Measurements from ENCODE around the gene RPS14. TPM values are rescaled to one million over a fixed set of nuclear protein-coding genes. Genes with fewer than 3 reads are reported as not detected.
"Not testable (repeated sequence)": the region's sequence is repeated elsewhere in the genome, so short reads cannot be mapped to it uniquely, and the experiment has no call there.

Gene RPS14
- polyA plus RNA-seq, 1 experiment, result 2,496 TPM

DNA sequence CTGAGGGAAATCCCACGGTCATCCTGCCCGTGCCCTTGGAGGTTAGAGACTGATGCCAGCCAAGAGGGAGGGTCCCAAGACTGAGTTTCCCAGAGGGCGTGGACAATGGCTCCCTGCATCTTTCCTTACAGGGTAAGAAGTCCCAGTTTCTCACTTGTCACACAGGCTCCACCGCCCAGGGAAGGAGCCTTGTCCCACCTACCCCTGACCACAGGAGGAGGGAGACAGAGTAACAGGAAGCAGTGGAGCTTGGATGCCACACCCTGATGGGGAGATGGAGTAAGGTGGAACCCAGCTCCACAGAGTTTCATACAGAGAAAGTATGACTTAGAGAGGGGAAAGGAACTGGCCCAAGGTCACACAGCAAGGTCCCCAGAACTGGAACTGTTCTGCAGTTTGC is 27.5 kb downstream of the RPS14 start:
- Histone ChIP-seq H3K4me3 (ENCODE audit: low read depth, low read length) (no peak overlapping the region), H3K27me3 (ENCODE audit: control insufficient read depth, insufficient read depth, low read length) (no peaks in the 10 kb centered on the region), H3K36me3 (ENCODE audit: control insufficient read depth, insufficient read depth, low read length) (no peaks in the 10 kb centered on the region)
- TF ChIP-seq, protein P1, sequence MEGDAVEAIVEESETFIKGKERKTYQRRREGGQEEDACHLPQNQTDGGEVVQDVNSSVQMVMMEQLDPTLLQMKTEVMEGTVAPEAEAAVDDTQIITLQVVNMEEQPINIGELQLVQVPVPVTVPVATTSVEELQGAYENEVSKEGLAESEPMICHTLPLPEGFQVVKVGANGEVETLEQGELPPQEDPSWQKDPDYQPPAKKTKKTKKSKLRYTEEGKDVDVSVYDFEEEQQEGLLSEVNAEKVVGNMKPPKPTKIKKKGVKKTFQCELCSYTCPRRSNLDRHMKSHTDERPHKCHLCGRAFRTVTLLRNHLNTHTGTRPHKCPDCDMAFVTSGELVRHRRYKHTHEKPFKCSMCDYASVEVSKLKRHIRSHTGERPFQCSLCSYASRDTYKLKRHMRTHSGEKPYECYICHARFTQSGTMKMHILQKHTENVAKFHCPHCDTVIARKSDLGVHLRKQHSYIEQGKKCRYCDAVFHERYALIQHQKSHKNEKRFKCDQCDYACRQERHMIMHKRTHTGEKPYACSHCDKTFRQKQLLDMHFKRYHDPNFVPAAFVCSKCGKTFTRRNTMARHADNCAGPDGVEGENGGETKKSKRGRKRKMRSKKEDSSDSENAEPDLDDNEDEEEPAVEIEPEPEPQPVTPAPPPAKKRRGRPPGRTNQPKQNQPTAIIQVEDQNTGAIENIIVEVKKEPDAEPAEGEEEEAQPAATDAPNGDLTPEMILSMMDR (IDR thresholded peaks at IDR 0.05; ENCODE audit: insufficient read depth, low read depth, low read length), result no peak
- CTCF ChIA-PET, result interaction anchor here (1.1 kb wide), 1 partner anchor 9 kb away, joined by 3 read pairs; the partner anchor contains the start of gene CD74
- no peak for DNase-seq (ENCODE audit: low read depth)
- POLR2A ChIA-PET, result no interaction called here

DNA sequence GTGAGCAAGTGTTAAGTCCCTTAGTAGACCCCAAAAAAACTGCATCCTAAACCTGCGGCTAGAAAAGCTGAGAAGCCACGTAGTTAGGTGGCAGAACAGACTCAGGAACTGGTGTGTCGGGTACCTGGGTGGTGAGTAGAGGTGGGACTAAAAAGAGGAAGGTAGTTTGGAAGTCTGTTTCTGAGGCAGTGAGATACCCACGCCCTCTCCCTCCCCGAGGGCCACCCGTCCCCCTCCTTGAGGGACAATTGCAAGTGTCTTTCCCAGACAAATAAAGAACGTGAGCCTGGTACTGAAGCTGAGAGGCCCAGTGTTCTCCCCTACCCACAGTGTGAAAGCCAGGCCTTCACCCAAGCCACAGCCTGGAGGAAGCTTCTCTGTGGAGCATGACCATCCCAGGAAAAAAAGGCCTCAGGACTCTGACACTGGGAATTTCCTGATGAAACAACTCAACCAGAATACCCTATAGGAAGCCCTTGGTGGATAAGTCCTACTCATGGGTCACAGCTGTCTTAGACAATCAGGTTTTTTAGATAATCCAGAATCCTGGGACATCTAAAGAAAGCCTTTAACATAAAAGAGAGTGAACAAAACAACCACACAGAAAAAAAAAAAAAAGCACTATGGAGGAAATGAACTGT is 29.8 kb downstream of the RPS14 start:
- CTCF ChIA-PET, result no interaction called here
- POLR2A ChIA-PET, result interaction anchor here (0.7 kb wide), 1 partner anchor 385 kb away, joined by 9 read pairs; no protein-coding TSS in a partner anchor
- no peaks in the 10 kb centered on the region for H3K36me3 ChIP-seq (ENCODE audit: control insufficient read depth, insufficient read depth, low read length)
- TF ChIP-seq, protein P1 (IDR thresholded peaks at IDR 0.05; ENCODE audit: insufficient read depth, low read depth, low read length), result no peak
- no peaks in the 10 kb centered on the region for H3K27me3 ChIP-seq (ENCODE audit: control insufficient read depth, insufficient read depth, low read length)
- H3K4me3 ChIP-seq (ENCODE audit: low read depth, low read length), result no peak overlapping the region
- no peak for DNase-seq (ENCODE audit: low read depth)

DNA sequence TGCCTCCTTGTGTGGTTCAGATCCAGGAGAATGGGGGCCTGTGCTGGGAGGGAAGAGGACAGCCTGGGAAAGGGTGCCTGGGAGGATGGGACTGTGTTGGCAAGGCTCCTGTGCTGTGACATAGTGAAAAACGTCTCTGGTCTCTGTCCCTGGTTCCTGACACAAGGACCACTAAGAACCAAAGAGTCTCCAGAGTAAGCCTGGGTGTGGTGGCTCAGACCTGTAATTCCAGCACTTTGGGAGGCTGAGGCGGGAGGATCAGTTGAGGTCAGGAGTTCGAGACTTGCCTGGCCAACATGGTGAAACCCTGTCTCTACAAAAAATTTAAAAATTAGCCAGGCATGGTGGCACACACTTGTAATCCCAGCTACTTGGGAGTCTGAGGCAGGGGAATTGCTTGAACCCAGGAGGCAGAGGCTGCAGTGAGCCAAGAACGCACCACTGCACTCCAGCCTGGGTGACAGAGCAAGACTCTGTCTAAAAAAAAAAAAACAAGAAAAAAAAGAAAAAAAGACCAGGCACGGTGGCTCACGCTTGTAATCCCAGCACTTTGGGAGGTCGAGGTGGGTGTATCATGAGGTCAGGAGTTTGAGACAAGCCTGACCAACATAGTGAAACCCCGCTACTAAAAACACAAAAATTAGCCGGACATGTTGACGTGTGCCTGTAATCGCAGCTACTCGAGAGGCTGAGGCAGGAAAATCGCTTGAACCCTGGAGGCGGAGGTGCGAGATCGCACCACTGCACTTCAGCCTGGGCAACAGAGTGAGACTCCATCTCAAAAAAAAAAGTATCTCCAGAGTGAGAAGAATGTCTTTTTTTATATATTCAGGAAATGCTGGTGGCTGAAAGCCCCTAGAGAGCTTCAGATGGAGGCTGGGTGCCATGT is 35.4 kb downstream of the RPS14 start:
- H3K4me3 ChIP-seq (ENCODE audit: low read depth, low read length); CTCF ChIA-PET; H3K27me3 ChIP-seq (ENCODE audit: control insufficient read depth, insufficient read depth, low read length); H3K36me3 ChIP-seq (ENCODE audit: control insufficient read depth, insufficient read depth, low read length); DNase-seq (ENCODE audit: low read depth); POLR2A ChIA-PET: not testable (repeated sequence)

DNA sequence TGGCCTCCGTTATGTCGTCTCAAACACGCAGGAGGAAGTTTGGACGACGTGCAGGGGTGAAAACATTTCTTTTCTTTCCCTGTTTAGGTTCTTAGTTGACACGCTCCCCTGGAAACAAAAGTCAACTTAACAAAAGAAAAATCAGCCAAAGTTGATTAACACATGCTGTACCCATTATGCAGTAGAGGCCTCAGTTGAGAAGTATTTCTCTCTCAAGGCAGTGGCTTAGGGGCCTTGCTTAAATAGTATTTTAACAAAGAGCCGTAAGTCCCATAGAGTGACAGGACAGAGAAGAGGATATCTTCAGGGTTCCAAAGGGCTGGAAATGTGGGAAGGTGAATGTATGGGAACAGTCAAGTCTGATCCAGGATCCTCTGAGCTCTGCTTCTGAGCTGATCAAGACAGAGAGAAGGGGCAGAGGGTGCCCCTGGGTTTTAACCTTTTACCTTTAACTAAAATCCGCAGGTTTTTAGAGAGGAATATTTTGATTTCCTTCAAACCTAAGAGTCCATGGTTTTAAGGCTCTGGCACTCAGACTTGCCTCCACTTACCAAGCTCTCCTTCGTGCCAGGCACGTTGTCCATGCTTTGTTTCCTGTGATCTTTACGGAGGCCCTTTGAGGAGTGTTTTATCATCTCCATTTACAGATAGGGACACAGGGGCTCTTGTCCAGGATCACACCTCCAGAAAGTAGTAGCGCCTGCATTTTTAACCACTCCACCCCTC is 36.2 kb downstream of the RPS14 start:
- POLR2A ChIA-PET, result no interaction called here
- TF ChIP-seq, protein P1 (IDR thresholded peaks at IDR 0.05; ENCODE audit: insufficient read depth, low read depth, low read length), result no peak
- no peak for DNase-seq (ENCODE audit: low read depth)
- no peaks in the 10 kb centered on the region for H3K27me3 ChIP-seq (ENCODE audit: control insufficient read depth, insufficient read depth, low read length)
- H3K36me3 ChIP-seq (ENCODE audit: control insufficient read depth, insufficient read depth, low read length), result no peaks in the 10 kb centered on the region
- H3K4me3 ChIP-seq (ENCODE audit: low read depth, low read length), result no peak overlapping the region
- CTCF ChIA-PET, result interaction anchor here (1.1 kb wide), 1 partner anchor 9 kb away, joined by 3 read pairs; no protein-coding TSS in a partner anchor

DNA sequence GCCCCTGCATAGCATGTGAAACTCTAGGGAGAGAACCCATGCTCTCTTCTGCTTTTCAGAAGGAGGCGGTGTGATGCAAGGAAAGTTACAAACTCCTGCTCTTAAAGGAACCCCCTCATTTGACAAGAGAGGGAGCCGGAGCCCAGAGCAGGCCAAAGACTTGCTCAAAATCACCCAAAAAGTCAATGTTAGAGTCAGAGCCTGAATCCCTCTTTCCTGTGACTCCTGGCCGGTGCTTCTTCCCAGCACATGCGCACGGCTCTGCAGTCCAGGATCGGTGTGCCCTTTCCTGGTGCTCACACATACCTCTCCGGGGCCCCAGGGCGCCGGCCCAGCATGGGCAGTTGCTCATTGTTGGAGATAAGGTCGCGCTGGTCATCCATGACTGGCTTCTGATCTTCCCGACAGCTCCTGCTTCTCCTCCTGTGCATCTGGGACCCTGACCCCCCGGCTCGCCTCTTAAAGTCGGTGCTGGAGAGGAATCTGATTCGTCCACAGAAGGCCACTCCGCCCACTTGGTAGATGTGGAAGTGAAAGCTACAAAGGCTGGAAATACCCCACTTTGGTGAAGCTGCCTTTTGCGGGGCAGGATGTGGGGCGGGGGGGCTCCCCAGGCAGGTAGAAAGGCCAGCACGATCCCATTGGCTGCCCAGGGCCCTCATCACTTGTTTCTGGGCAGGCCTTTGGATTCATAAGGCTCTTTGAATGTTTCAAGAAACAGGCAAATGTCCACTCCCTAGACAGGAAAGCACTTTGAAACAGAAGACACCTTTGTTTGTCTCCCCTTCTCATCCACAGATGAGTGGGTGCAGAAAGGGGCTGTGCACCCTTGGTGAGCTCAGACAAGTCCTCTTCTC is 37.0 kb downstream of the RPS14 start, which contains the start of gene CD74:
Gene CD74, minus strand, starts transcription at position 592 of the 857 bp plus-strand sequence. Its CDS starts 161 bp downstream, at position 431.
- CTCF ChIA-PET, result interaction anchor here (1.1 kb wide), 1 partner anchor 10 kb away, joined by 3 read pairs; no protein-coding TSS in a partner anchor
- POLR2A ChIA-PET, result interaction anchor here (0.6 kb wide), 1 partner anchor 22 kb away, joined by 8 read pairs; no protein-coding TSS in a partner anchor
- no peaks in the 10 kb centered on the region for H3K27me3 ChIP-seq (ENCODE audit: control insufficient read depth, insufficient read depth, low read length)
- no peak within 1 kb of the TSS for H3K4me3 ChIP-seq (ENCODE audit: low read depth, low read length)
- TF ChIP-seq, protein P1 (IDR thresholded peaks at IDR 0.05; ENCODE audit: insufficient read depth, low read depth, low read length), result no peak
- H3K36me3 ChIP-seq (ENCODE audit: control insufficient read depth, insufficient read depth, low read length), result no peaks in the 10 kb centered on the region
- DNase-seq (ENCODE audit: low read depth), result no peak

All from BJ (cell line).